Right lobe of liver (tissue), 6 donors: Measurements from ENCODE around the gene IPCEF1. TPM values are rescaled to one million over a fixed set of nuclear protein-coding genes. Genes with fewer than 3 reads are reported as not detected.

ENCODE experiments used
- ATAC-seq, 4 donors: fragments of 200-7000 bp; cut with Tn5 transposase; one replicate each; pipeline ENCODE4 v1.9.1; 2020; ENCODE audit warnings: mild to moderate bottlenecking in 4 of 4, moderate library complexity in 4 of 4
- DNase-seq, 3 donors: peaks; one replicate each; pipeline ENCODE4 v3.0.0-alpha.2; 2020
- H3K27ac ChIP-seq, 3 donors: fragments of 200-600 bp; one replicate each; pipeline ENCODE4 v1.8.0; 2022
- H3K27me3 ChIP-seq, 2 donors: fragments of 200-600 bp; one replicate each; pipeline ENCODE4 v1.8.0; 2022
- H3K36me3 ChIP-seq, 4 donors: fragments of 200-600 bp; sonication (generic) in 1 of 4; one replicate each; pipeline versions ENCODE4 v1.5.1 to v1.8.0; 2017 to 2022; ENCODE audit warnings: control low read depth in 1 of 4
- H3K4me1 ChIP-seq, 4 donors: fragments of 200-600 bp; sonication (generic) in 1 of 4; one replicate each; pipeline versions ENCODE4 v1.5.1 to v1.8.0; 2017 to 2022; ENCODE audit warnings: control low read depth in 1 of 4
- H3K4me3 ChIP-seq, 3 donors: fragments of 200-600 bp; one replicate each; pipeline ENCODE4 v1.8.0; 2022
- H3K9me3 ChIP-seq, 4 donors: fragments of 200-600 bp; sonication (generic) in 1 of 4; one replicate each; pipeline versions ENCODE4 v1.5.1 to v1.8.0; 2017 to 2022; ENCODE audit warnings: control low read depth in 1 of 4
- POLR2A ChIP-seq: fragments of 450-650 bp; IDR thresholded peaks from one replicate; pipeline ENCODE4 v1.6.1; 2017; ENCODE audit warnings: antibody characterized with exemption, mild to moderate bottlenecking
- WGBS: methylation state at CpG from one replicate; pipeline ENCODE4 v1.1.6; 2018; ENCODE audit warnings: low coverage, low lambda C conversion rate; ENCODE audit not compliant: insufficient coverage; ENCODE audit errors: missing lambda C conversion rate; 5-methylcytosine and 5-hydroxymethylcytosine counted together
- intact Hi-C, 2 donors: fragments of 100-400 bp; cut with DNase I; formaldehyde crosslinking; loops; one replicate each; pipeline versions ENCODE4 v1.11.2 to v1.14.1; 2022
- total RNA-seq, 6 experiments: library from RNA; depleted of rRNA in 2 of 6; stranded (reverse); fragments of >200 nt in 2 of 6; fragmentation: NEBNext Ultra II Directional in 3 of 6; extraction: Animal tissue kit (Norgen Biotek cat#: 25700) in 3 of 6; gene quantifications; one replicate each; pipeline versions ENCODE4 v1.1.0 to v1.2.4, GENCODE V29; 2016 to 2023
- TF ChIP-seq, protein P1 (sequence below), 4 donors: fragments of 200-600 bp in 3 of 4; fragments of 450-650 bp in 1 of 4; IDR thresholded peaks; one replicate each; pipeline versions ENCODE4 v1.5.1 to v1.8.0; 2016 to 2022; ENCODE audit warnings: antibody characterized with exemption in 4 of 4, mild to moderate bottlenecking in 2 of 4
- donor health status: DM: no; HTN: yes; CAD: no.
- donor health status: DM: no; HTN: no; CAD: no.
- donor health status: DM: no; HTN: no; CAD: no.
- donor health status: DM: no; HTN: yes; CAD: no.
- donor health status: DM: no; HTN: yes; CAD: no.

IPCEF1 gene
- total RNA-seq, 6 experiments from 2014 or later: 0.90 to 3.0 (median 1.4) TPM

DNA sequence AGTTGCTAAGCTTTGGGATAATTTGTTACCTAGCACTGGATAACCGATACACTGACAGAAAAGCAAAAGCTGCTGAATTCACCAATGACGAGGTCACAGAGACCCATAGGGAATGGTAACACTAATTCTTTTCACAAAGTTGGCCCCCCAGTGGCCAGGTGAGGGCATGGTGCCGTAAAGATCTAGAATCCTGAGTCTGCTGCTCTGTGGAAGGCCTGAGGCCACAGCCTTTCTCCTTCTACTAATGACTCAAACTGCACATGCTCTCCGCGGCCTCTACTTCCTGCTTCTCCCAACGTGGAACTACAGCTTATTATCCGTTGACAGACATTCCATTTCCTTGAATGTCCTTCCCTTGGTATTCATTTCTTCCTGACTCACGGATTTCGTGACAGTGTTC, 190.5 kb downstream of the IPCEF1 start:
- Histone ChIP-seq H3K36me3 (no peaks in the 10 kb centered on the region), H3K9me3 (no peaks in the 10 kb centered on the region), H3K27ac (no peak overlapping the region), H3K4me3 (no peak overlapping the region), H3K27me3 (no peaks in the 10 kb centered on the region), H3K4me1 (peaks cover 0 to 11% (median 0%) of the 10 kb centered on the region in 4 donors)
- 100% methylated on average over 3 of the region's 9 CpGs for WGBS
- TF ChIP-seq, protein P1, sequence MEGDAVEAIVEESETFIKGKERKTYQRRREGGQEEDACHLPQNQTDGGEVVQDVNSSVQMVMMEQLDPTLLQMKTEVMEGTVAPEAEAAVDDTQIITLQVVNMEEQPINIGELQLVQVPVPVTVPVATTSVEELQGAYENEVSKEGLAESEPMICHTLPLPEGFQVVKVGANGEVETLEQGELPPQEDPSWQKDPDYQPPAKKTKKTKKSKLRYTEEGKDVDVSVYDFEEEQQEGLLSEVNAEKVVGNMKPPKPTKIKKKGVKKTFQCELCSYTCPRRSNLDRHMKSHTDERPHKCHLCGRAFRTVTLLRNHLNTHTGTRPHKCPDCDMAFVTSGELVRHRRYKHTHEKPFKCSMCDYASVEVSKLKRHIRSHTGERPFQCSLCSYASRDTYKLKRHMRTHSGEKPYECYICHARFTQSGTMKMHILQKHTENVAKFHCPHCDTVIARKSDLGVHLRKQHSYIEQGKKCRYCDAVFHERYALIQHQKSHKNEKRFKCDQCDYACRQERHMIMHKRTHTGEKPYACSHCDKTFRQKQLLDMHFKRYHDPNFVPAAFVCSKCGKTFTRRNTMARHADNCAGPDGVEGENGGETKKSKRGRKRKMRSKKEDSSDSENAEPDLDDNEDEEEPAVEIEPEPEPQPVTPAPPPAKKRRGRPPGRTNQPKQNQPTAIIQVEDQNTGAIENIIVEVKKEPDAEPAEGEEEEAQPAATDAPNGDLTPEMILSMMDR (IDR thresholded peaks at IDR 0.05): peak in 1 of 4 donors; percentile 6
- TF ChIP-seq POLR2A: no peak
- intact Hi-C loops: no loop called here
- DNase-seq: no peak
- peak in 1 of 4 donors; percentile 28 for ATAC-seq

DNA sequence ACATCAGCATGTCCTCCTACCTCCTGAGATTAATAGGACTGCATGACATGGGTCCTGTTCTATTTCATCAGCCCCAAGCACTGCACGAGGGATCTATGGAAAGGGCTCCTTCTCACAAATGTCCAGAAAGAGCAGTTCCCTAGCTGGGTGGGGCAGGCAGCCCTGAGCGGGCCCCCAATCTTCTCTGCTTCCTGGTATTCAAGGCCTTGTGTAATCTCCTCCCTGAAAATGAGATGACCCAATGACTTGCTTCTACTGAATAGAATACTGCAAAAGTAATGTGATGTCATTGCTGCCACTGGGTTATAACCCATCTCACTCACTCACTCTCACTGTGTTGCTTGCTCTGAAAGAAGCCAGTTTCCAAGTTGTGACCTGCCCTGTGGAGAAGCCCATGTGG, 191.1 kb downstream of the IPCEF1 start:
- TF ChIP-seq, protein P1 (IDR thresholded peaks at IDR 0.05): no peak
- TF ChIP-seq POLR2A: no peak
- peak in 3 of 4 donors; percentile 12 to 21 (median 14) for ATAC-seq
- peaks cover 0 to 11% (median 0%) of the 10 kb centered on the region in 4 donors for H3K4me1 ChIP-seq

DNA sequence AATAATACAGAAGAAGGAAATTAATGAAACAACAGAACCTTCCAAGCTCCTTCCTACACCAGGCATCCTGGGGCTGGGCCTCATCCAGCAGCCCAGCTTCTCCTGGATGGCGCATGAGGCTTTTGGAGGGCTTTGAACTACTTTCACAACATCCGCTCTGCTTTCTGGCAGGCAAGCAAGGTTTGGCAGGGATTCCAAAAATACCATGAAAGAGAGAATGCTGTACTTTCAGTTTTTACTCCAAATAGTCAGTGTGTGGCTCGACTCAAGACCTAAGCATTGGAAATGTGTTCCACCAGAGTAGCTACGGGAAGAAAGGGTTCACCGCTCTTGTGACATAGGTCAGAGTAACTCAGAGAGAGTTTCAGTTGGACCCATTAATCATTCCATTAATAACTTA, 192.2 kb downstream of the IPCEF1 start:
- no peak overlapping the region for H3K4me3 ChIP-seq
- peak overlapping the region in 2 of 3 donors; percentile 19 to 30 for H3K27ac ChIP-seq
- H3K27me3 ChIP-seq: no peaks in the 10 kb centered on the region
- no peaks in the 10 kb centered on the region for H3K36me3 ChIP-seq
- ATAC-seq: peak; percentile 93 to 97 (median 94)
- TF ChIP-seq POLR2A: no peak
- TF ChIP-seq, protein P1 (IDR thresholded peaks at IDR 0.05): no peak
- peak; percentile 60 to 85 (median 77) for DNase-seq
- intact Hi-C loops: no loop called here
- H3K9me3 ChIP-seq: no peaks in the 10 kb centered on the region
- peaks cover 0 to 11% (median 0%) of the 10 kb centered on the region in 4 donors for H3K4me1 ChIP-seq
- WGBS: 20% methylated on average over 5 of the region's 5 CpGs

More for the DNA sequence above, 191.1 kb downstream of the IPCEF1 start:
- H3K4me3 ChIP-seq: no peak overlapping the region
- no peaks in the 10 kb centered on the region for H3K36me3 ChIP-seq
- no peaks in the 10 kb centered on the region for H3K9me3 ChIP-seq
- DNase-seq: no peak
- no peaks in the 10 kb centered on the region for H3K27me3 ChIP-seq
- no peak overlapping the region for H3K27ac ChIP-seq
- intact Hi-C loops: no loop called here
- 58% methylated on average over 2 of the region's 2 CpGs for WGBS

DNA sequence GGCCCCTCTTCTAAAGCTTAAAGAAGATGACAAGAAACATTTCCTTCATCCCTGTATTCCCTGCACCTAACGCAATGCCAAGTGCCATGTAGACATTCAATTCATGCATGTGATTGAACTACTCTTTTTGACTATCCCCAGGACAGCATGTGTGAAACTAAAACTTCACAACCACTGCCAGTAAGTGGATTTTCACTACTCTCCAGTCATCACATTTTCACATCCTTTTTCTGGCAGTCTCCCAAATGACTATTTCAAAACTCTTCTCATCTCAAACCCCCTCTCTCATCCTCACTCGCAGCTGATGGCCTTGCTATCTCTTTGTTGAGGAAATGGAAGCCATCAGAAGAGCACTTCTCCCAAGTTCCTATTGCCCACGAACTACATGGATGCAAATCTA, 194.9 kb downstream of the IPCEF1 start:
- DNase-seq (no peak), ATAC-seq (peak in 1 of 4 donors; percentile 3)
- Histone ChIP-seq H3K27me3 (no peaks in the 10 kb centered on the region), H3K4me3 (no peak overlapping the region), H3K27ac (no peak overlapping the region), H3K4me1 (peaks cover 0 to 27% (median 5%) of the 10 kb centered on the region in 4 donors), H3K9me3 (no peaks in the 10 kb centered on the region), H3K36me3 (no peaks in the 10 kb centered on the region)
- WGBS: 42% methylated on average over 2 of the region's 3 CpGs
- TF ChIP-seq, protein P1 (IDR thresholded peaks at IDR 0.05): no peak
- no peak for TF ChIP-seq POLR2A
- intact Hi-C loops: no loop called here

DNA sequence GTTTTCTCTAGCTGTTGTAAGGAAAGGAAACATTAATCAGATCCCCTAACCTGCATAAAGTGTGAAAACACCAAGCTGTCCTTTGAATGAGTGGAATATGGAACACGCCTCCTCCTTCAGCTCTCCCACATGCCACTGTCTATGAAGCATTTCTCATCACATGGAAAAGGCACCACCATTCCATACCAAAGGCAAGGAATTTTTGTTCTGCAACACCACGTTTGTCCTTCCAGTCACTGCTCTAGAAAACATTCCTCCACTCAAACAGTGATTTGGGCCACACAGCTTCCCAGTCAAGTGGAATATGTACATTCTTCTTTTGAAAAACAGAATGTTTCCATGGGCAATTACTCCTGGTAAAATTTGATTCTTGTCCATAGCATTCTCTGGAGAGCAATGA, 197.5 kb downstream of the IPCEF1 start:
- Histone ChIP-seq H3K4me3 (no peak overlapping the region), H3K9me3 (no peaks in the 10 kb centered on the region), H3K27me3 (no peaks in the 10 kb centered on the region), H3K4me1 (peaks cover 0 to 30% (median 5%) of the 10 kb centered on the region in 4 donors), H3K27ac (no peak overlapping the region), H3K36me3 (no peaks in the 10 kb centered on the region)
- DNase-seq (no peak), ATAC-seq (no peak)
- TF ChIP-seq POLR2A: no peak
- TF ChIP-seq, protein P1 (IDR thresholded peaks at IDR 0.05): no peak
- intact Hi-C loops: no loop called here
- 60% methylated on average over 1 of the region's 2 CpGs for WGBS
